ENCODE data around the gene MICU1. TPM values are rescaled to one million over a fixed set of nuclear protein-coding genes. Genes with fewer than 3 reads are reported as not detected.

Gene MICU1
- total RNA-seq, 1 experiment from 2014 or later, result 39.4 TPM

DNA sequence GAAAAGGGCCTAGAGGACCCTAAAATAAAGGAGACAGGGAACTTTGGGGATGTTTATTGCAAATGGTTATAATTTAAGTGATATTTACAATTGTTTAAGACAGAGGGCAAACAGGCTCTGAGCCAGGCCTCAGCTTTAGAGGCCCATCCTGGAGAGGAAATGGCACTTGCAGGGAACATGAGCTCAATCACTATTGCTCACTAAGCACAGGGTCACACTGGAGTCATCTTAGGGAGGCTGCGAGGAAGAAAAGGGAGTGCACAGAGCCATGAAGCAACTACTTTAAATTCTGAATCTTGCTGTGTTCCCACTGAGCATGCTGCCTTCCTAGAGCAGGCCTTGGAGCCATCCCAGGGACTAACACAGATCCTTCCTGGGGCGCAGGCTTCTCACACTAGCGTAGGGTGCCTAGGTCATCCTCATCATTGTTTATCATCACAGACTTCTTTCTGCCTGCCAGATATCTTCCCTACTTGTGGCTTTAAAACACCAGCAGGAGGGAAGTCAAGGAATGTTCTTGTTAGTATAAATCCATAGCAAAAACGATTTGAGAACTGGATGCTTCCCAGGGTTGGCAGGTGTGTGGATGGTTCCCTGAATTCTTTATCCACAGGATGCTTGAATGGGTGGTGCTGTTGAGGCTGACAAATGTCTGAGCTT lies 258.4 kb downstream of the MICU1 start:
- CTCF ChIA-PET, result no interaction called here
- TSS peak; percentile 57 for BruUV-seq (replicated peaks)
- Histone ChIP-seq H3K9me3 (ENCODE audit: control insufficient read depth in 1 of 2, insufficient read depth in 1 of 2, low read depth in 1 of 2, low read length in 2 of 2) (no peaks in the 10 kb centered on the region), H3K27ac (ENCODE audit: low read depth, low read length) (no peak overlapping the region), H3K4me1 (ENCODE audit: control insufficient read depth in 1 of 2, insufficient read depth in 2 of 2, low read length in 2 of 2) (peaks cover 7 to 19% of the 10 kb centered on the region in 2 experiments), H3K4me2 (ENCODE audit: low read length) (no peak overlapping the region), H3K9me2 (ENCODE audit: insufficient read depth) (no peaks in the 10 kb centered on the region), H3K79me2 (ENCODE audit: insufficient read depth, low read length) (no peaks in the 10 kb centered on the region), H3K4me3 (replicated peaks in 1 of 2; ENCODE audit: low read depth in 1 of 2, low read length in 2 of 2) (no peak overlapping the region), H2AFZ (ENCODE audit: low read depth, low read length, poor library complexity, severe bottlenecking) (no peak overlapping the region), H3K36me3 (ENCODE audit: control insufficient read depth in 1 of 2, insufficient read depth in 2 of 2, low read length in 2 of 2) (no peaks in the 10 kb centered on the region), H4K20me1 (ENCODE audit: insufficient read depth) (no peaks in the 10 kb centered on the region), H3K27me3 (ENCODE audit: insufficient read depth, low read length) (no peaks in the 10 kb centered on the region), H3K9ac (ENCODE audit: low read length) (no peak overlapping the region)
- RAD21 ChIA-PET (ENCODE audit: low non-redundant PET in 1 of 2, low total read pairs in 2 of 2, uncharacterized antibody in 2 of 2, unreplicated experiment in 2 of 2), result no interaction called here
- intact Hi-C loops (cut with micrococcal nuclease), result loop anchor here (10.0 kb wide), 2 partner anchors 197 to 797 kb away; partner anchors contain the start of genes ECD and FAM149B1
- DNase-seq (ENCODE audit: low read depth, low spot score), result no peak
- TF ChIP-seq CBX3 (IDR thresholded peaks at IDR 0.05; ENCODE audit: low read depth) (no peak), ZNF274 (IDR thresholded peaks at IDR 0.05; ENCODE audit: low read depth, low read length) (no peak), CEBPB (IDR thresholded peaks at IDR 0.05; ENCODE audit: low read depth) (no peak), TCF7L2 (IDR thresholded peaks at IDR 0.05; ENCODE audit: borderline replicate concordance, extremely low read depth, insufficient read depth, insufficient read length) (no peak), ELF1 (IDR thresholded peaks at IDR 0.05; ENCODE audit: borderline replicate concordance, low read depth) (no peak), YY1 (IDR thresholded peaks at IDR 0.05; ENCODE audit: extremely low read depth, insufficient replicate concordance, low read depth, low read length) (no peak), POLR2A (IDR thresholded peaks at IDR 0.05; ENCODE audit: borderline replicate concordance, extremely low read depth, insufficient read depth, insufficient read length) (no peak)
- TF ChIP-seq, protein P1, sequence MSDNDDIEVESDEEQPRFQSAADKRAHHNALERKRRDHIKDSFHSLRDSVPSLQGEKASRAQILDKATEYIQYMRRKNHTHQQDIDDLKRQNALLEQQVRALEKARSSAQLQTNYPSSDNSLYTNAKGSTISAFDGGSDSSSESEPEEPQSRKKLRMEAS (IDR thresholded peaks at IDR 0.05), result no peak
- POLR2A ChIA-PET, result no interaction called here
- ATAC-seq, result no peak

All from HCT116 (cell line).